ENCODE results near the gene HES7.
"Not testable (repeated sequence)": the region's sequence is repeated elsewhere in the genome, so short reads cannot be mapped to it uniquely, and the experiment has no call there.

The HES7 gene

GRCh38 chr17:8110907-8111306 is 13.0 kb downstream of the HES7 start:
- Mint-ChIP-seq H3K27me3 (ENCODE audit: low read depth) (peaks cover 89% of the 10 kb centered on the region), H3K36me3 (ENCODE audit: low read depth) (no peaks in the 10 kb centered on the region), H3K4me1 (peaks cover 18% of the 10 kb centered on the region), H3K4me3 (peak overlapping the region; percentile 47 to 56 (median 52)), H3K9me3 (no peaks in the 10 kb centered on the region), H3K27ac (no peak overlapping the region)
- no peak for TF ChIP-seq CTCF (IDR thresholded peaks at IDR 0.05; ENCODE audit: unreplicated experiment in 3 of 3)

GRCh38 chr17:8110456-8110804 is 13.5 kb downstream of the HES7 start:
- no peaks in the 10 kb centered on the region for H3K9me3 Mint-ChIP-seq
- peak overlapping the region; percentile 47 to 56 (median 52) for H3K4me3 Mint-ChIP-seq
- H3K4me1 Mint-ChIP-seq = peaks cover 18% of the 10 kb centered on the region
- peaks cover 85% of the 10 kb centered on the region for H3K27me3 Mint-ChIP-seq (ENCODE audit: low read depth)
- no peak overlapping the region for H3K27ac Mint-ChIP-seq
- TF ChIP-seq CTCF (IDR thresholded peaks at IDR 0.05; ENCODE audit: unreplicated experiment in 3 of 3) = peak in 1 of 3 experiments; percentile 14
- H3K36me3 Mint-ChIP-seq (ENCODE audit: low read depth) = no peaks in the 10 kb centered on the region

DNA sequence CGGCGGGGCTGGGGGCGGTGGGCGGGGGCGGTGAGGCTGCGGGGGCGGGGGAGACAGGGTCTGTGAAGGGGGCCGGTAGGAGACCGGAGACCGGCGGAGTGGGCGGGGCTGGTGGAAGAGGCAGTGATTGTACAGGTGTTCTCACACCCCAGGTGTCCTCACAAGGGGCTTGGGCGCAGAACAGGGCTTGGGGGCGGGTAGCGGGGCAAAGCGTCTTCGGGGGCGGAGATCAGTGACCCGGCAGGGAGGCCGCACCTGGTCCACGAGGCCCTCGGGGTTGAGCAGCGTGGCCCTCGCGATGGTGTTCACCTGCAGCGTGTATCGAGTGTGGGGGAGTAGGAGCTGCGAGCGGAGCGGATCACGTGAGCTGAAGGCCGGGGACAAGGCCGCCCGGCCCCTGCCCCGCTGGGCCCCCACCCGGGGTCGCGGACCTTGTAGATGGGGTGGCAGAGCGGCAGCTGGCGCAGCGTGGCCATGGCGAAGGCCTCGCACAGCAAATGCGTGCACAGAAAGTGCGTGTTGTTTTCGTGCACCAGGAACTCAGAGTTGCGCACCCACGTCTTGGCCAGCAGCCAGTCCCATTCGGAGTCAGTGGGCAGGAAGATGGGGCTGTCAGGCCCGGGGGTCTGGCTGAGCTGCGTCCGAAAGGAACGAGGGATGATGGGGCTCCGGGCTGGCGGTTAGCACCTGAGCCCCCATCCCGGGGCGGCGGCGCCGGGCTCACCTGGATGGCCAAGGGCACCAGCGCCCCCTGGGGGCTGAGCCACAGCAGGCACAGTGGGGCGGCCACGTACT is 14.0 kb downstream of the HES7 start:
- Mint-ChIP-seq H3K27me3 (ENCODE audit: low read depth) (peaks cover 85% of the 10 kb centered on the region), H3K4me3 (peak overlapping the region in 1 of 3 experiments; percentile 33), H3K36me3 (ENCODE audit: low read depth) (no peaks in the 10 kb centered on the region), H3K9me3 (no peaks in the 10 kb centered on the region), H3K4me1 (peaks cover 18% of the 10 kb centered on the region), H3K27ac (no peak overlapping the region)
- TF ChIP-seq CTCF (IDR thresholded peaks at IDR 0.05; ENCODE audit: unreplicated experiment in 3 of 3) = peak; percentile 75 to 90 (median 79)

- no peak for TF ChIP-seq CTCF (IDR thresholded peaks at IDR 0.05; ENCODE audit: unreplicated experiment in 3 of 3)
- Mint-ChIP-seq H3K27me3 (ENCODE audit: low read depth) (peaks cover 83% of the 10 kb centered on the region), H3K4me3 (peak overlapping the region in 1 of 3 experiments; percentile 50), H3K27ac (no peak overlapping the region), H3K36me3 (ENCODE audit: low read depth) (no peaks in the 10 kb centered on the region), H3K4me1 (peaks cover 18% of the 10 kb centered on the region), H3K9me3 (no peaks in the 10 kb centered on the region)
Observed at GRCh38 chr17:8108972-8109660, 14.8 kb downstream of the HES7 start.

- peaks cover 18% of the 10 kb centered on the region for H3K4me1 Mint-ChIP-seq
- not testable (repeated sequence) for H3K36me3 Mint-ChIP-seq (ENCODE audit: low read depth)
Observed at GRCh38 chr17:8106980-8107379, 16.9 kb downstream of the HES7 start.

GRCh38 chr17:8105957-8106398 is 17.9 kb downstream of the HES7 start:
- peaks cover 15% of the 10 kb centered on the region for H3K4me1 Mint-ChIP-seq
- no peaks in the 10 kb centered on the region for H3K36me3 Mint-ChIP-seq (ENCODE audit: low read depth)
- no peak overlapping the region for H3K4me3 Mint-ChIP-seq
- TF ChIP-seq CTCF (IDR thresholded peaks at IDR 0.05; ENCODE audit: unreplicated experiment in 3 of 3) = no peak
- H3K9me3 Mint-ChIP-seq = no peaks in the 10 kb centered on the region
- peaks cover 59% of the 10 kb centered on the region for H3K27me3 Mint-ChIP-seq (ENCODE audit: low read depth)
- H3K27ac Mint-ChIP-seq = no peak overlapping the region

More at GRCh38 chr17:8106980-8107379, 16.9 kb downstream of the HES7 start:
- peaks cover 69% of the 10 kb centered on the region for H3K27me3 Mint-ChIP-seq (ENCODE audit: low read depth)
- not testable (repeated sequence) for H3K4me3 Mint-ChIP-seq, H3K27ac Mint-ChIP-seq, H3K9me3 Mint-ChIP-seq

All from nephron (organoid).